Stimulated activated CD4-positive, alpha-beta T cell treated with anti-CD3 and anti-CD28 coated beads, Interleukin-12 subunit alpha, Interleukin-12 subunit beta, amount 100 ng/mL, for 4 hours (primary cell): ENCODE measurements around the gene INAFM2.

ENCODE experiments used
- DNase-seq: peaks from one replicate; pipeline ENCODE4 v3.0.0-alpha.2; 2020

The INAFM2 gene

GRCh38 chr15:40287968-40288367, 35.5 kb upstream of the INAFM2 start:
- DNase-seq, result no peak

GRCh38 chr15:40289140-40289775, 34.2 kb upstream of the INAFM2 start:
- no peak for DNase-seq

- no peak for DNase-seq
Measured at GRCh38 chr15:40290545-40290917, 33.0 kb upstream of the INAFM2 start.

GRCh38 chr15:40290918-40291574, 32.4 kb upstream of the INAFM2 start:
- DNase-seq, result no peak

GRCh38 chr15:40292246-40292645, 31.2 kb upstream of the INAFM2 start:
- no peak for DNase-seq

GRCh38 chr15:40293006-40293405, 30.5 kb upstream of the INAFM2 start:
- no peak for DNase-seq

- DNase-seq, result no peak
Measured at GRCh38 chr15:40293905-40294895, 29.3 kb upstream of the INAFM2 start.

- DNase-seq, result no peak
Measured at GRCh38 chr15:40295297-40295696, 28.2 kb upstream of the INAFM2 start.

GRCh38 chr15:40295877-40296560, 27.5 kb upstream of the INAFM2 start:
- no peak for DNase-seq

GRCh38 chr15:40296561-40297230, 26.8 kb upstream of the INAFM2 start:
- DNase-seq, result no peak

- DNase-seq, result no peak
Measured at GRCh38 chr15:40297356-40297755, 26.1 kb upstream of the INAFM2 start.

GRCh38 chr15:40298216-40298935, 25.1 kb upstream of the INAFM2 start:
- DNase-seq, result no peak

- DNase-seq, result no peak
Measured at GRCh38 chr15:40300367-40300766, 23.1 kb upstream of the INAFM2 start.

- no peak for DNase-seq
Measured at GRCh38 chr15:40300771-40301170, 22.7 kb upstream of the INAFM2 start.

GRCh38 chr15:40301467-40302179, 21.9 kb upstream of the INAFM2 start:
- no peak for DNase-seq

GRCh38 chr15:40302288-40302886, 21.1 kb upstream of the INAFM2 start:
- DNase-seq, result no peak

GRCh38 chr15:40302981-40303380, 20.5 kb upstream of the INAFM2 start:
- DNase-seq, result no peak

GRCh38 chr15:40303576-40303975, 19.9 kb upstream of the INAFM2 start:
- DNase-seq, result no peak

- DNase-seq, result no peak
Measured at GRCh38 chr15:40305281-40305680, 18.2 kb upstream of the INAFM2 start.

GRCh38 chr15:40306371-40306770, 17.1 kb upstream of the INAFM2 start:
- no peak for DNase-seq

- no peak for DNase-seq
Measured at GRCh38 chr15:40306908-40307307, 16.6 kb upstream of the INAFM2 start.
